CD4-positive, alpha-beta T cell treated with Interleukin-4 for 4 hours (primary cell): ENCODE data around the gene CAPN5.
A peak's percentile ranks its signal among the peaks of the same experiment; 100 is the strongest.

Experiments
- DNase-seq: peaks from one replicate; pipeline ENCODE4 v3.0.0-alpha.2; 2020

The CAPN5 gene

DNA sequence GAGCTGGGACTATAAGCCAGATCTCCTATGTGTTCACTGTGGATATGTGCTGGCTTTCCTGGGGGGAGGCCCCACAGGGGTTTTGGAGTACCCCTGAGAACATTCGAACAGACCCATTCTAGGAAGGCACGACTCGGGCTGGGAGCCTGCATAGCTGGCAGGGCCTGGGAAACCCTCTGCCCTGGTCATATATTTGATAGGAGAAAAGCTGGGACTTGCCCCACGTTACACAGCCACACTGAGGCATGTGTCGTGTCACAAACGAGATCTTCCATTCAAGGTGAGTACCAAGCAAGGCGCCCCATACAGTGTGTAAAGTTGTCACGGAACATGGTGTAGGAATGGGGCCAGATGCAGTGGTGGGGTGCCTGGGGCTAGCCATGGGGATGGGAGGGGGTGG lies 72.4 kb downstream of the CAPN5 start:
- DNase-seq = no peak

GRCh38 chr11:77140231-77140851 lies 73.6 kb downstream of the CAPN5 start:
- DNase-seq = no peak

DNA sequence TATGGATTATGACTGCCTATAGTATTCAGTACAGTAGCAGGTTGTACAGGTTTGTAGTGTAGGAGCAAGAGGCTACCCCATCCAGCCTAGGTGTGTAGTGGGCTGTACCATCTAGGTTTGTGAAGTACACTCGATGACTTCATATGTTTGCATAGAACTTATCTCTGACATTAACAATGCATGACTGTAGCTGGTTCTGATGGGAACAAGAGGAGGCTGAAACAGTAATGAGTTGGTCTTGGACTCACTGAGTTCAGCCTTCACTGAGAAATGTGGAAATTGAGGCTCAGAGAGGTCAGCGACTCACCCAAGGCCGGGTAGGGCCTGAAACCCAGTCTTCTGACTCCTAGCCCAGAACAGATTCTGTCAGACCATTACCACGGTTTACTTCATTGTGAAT lies 74.3 kb downstream of the CAPN5 start:
- DNase-seq = no peak

DNA sequence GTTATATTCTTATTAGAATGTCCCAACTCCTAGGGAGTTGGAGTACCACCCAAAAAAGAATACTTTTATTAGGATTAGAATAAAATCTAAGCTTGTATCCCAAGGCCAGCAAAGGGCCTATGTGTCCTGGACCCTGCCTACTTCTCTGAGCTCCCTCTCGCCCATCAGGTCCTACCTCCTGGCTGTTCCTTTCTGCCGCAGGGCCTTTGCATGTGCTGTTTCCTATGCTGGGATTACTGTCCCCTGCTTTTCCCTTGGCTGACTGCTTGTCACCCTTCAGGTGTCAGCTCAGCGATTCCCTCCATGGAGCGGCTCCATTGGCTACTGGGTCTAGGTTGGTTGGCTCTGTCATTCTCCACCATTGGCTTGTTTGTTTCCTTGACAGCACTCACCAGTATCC lies 74.7 kb downstream of the CAPN5 start:
- DNase-seq = no peak

DNA sequence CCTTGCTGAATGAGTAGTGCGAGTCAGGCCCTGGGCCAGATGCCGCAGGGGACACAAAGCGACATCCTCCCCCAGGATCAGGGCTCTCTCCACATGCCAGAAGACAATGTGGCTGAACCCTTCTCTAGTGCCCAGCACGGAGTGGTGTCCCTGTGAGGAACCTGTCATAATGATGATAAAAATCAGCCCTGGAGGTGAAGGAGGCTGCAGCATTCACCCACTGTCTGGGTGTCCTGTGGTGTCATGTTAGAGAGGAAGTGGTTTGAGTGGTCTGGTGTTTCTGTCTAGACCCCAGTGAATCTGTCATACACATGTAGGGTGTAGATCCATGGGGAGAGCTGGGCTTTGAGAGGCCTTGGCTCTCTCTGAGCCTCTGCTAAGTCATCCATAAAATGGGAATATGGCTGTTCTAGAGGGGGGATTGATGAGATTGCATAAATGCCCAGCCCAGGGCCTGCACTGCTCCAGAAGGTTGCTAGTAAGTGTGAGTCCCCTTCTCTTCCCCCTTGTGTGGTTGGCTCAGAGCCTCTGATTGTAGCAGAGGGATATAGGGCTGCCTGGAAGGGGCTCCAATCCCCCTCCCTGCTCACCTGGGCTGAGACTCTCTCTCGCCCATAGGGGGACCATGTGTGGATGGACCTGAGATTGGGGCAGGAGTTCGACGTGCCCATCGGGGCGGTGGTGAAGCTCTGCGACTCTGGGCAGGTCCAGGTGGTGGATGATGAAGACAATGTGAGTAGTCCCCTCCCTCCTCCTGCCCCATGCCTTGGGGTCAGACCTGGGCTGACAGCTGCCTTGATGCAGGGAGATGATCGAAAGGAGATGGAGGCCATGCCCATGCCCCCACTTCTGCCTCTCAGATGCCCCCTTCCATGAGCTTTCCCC lies 75.6 kb downstream of the CAPN5 start:
- DNase-seq = peak; percentile 8

- no peak for DNase-seq
These were observed 76.7 kb downstream of the CAPN5 start for GRCh38 chr11:77143405-77144020.

DNA sequence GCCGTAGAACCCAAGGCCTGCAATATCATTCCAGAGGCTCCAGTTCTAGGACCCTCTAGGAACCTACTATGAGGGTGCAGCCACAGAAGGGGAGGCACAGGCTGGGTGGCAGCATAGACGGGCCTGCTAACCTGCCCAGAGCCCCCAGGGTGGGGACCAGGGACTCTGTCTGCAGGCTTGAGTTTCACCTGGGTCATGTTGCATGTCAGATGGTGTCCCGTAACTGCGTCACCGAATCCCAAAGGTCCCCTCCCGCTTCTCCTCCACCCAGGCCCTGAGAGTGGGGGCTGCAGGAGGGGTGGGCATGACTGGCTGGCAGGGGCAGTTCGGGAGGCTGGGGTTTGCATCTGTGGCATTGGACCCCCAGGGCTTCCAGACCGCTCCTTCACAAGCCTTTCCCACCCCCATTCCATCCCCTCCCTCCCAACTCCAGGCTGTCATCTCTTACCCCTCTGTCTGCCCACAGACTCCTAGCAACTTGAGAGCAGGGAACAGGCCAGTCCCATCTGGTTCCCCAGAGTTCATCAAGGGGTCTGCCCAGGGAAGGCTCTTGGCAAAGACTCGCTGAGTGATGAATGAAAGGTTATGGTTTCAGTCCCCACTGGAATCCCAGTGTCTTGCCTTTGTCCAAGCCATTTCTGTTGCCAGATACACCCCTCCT lies 77.6 kb downstream of the CAPN5 start:
- DNase-seq = no peak

DNA sequence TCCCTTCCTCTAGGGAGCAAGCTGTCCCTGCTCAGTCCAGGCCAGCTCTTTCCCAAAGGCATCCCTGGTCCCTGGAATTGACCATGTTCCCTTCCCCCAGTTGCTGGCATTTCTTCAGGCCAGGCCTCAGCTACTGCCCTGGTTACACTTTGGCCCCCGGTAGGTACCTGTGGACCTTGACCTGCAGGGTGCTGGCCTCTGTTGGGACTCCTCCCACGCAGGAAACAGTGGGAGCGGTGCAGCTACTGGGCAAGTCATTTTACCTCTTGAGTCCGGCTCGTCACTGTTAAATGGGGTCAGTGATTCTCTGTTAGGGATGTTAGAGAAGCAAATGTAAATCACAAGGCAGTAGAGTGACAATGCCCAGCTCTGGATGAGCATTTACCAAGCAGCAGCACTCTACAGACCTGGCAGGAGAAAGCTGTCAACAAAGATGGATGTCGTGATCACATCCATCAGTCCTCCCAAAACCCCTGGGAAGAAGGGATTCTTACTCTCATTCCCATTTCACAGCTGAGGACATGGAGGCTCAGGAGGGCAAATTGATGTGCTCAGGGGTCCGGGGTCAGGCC lies 78.2 kb downstream of the CAPN5 start:
- DNase-seq = no peak

- DNase-seq = no peak
These were observed 79.7 kb downstream of the CAPN5 start for GRCh38 chr11:77146261-77147035.

DNA sequence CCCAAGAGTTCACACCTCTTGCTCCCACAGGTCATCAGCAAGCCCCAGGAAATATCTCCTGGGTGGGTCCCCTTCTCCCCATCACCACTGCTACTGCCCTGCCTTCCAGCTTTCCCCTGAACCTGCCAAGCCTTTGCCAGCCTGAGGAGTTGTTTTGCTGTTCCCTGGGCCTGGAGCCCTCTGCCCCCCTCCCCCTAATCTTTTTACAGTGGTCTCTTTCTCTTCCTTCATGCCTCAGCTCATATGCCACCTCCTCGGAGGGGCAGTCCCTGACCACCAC lies 80.2 kb downstream of the CAPN5 start:
- DNase-seq = no peak

DNA sequence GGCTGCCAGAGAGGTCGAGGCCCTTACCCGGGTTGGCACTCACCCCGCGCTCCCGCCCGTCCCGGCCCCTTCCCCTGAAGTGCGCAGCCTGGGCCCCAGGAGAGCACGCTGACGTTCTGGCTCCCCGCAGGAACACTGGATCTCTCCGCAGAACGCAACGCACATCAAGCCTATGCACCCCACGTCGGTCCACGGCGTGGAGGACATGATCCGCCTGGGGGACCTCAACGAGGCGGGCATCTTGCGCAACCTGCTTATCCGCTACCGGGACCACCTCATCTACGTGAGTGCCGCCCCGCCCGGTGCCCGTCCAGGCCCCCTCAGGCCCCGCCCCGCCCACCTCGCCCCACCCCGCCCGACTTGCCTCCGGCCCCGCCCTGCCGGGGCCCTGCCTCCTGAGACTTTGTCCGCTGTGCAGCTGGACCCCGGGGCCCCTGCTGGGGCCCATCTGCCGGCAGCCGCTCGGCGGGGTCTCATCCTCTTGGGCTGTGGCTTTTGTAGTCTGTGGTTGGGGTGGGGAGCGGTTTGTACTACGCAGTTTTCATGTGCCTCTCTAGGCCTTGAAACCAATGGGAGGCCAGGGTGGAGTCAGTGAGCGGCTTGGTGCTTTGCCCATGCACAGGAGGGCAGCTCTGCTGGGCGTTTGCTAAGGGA lies 81.0 kb downstream of the CAPN5 start:
- DNase-seq = peak; percentile 30

- no peak for DNase-seq
These were observed 82.4 kb downstream of the CAPN5 start for GRCh38 chr11:77148963-77149715.

GRCh38 chr11:77149716-77150392 lies 83.1 kb downstream of the CAPN5 start:
- DNase-seq = no peak

DNA sequence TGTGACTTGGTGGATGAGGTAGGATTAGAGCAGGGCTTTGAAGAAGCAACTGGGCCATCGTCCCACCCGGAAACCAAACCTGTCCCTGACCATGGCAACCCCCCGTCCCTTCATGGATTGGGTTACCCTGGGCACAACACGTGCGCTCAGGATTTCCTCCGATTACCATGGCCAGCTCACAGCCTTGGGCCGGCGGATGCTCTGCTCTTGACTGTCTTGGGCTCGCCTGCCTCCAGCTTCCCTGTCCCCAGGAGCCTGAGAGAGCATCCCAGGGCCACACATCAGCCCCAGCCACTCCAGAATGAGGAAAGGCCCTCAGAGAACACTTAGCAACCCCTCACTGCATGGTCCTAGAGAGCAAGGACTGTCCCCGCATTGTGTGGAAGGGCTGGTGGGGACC lies 84.1 kb downstream of the CAPN5 start:
- no peak for DNase-seq

DNA sequence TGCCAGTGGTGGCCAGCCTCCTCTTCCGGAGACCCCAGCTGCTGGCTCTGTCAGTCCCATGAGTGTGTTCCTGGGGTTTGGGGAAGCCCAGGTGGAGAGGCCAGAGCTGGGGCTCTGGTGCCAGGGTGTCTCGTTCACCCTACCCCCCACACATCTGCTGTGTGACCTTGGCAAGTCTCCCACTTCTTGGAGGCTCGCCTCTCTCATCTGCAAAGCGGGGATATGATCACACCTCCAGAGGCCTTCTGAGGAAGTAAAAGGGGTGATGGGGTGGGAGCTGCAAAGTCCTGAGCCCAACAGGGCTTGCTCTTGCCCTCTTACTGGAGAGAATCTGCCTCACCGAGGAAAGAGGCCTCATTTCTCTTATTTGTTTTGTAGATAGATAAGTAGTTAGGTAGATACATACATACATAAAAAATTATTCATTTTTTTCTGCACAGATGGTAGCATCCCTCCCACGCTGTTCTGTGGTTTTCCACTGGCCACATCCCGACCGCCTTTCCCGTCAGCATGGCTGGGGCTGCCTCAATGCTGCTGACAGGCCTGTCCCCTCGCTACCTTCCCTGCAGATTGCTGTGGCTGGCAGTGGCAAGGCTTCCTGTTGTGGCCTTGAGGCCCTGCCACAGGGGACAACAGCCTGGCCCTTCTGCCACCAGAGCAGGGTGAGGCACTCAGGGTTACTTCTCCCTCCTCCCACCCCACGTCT lies 85.2 kb downstream of the CAPN5 start:
- peak; percentile 34 for DNase-seq

- no peak for DNase-seq
These were observed 86.1 kb downstream of the CAPN5 start for GRCh38 chr11:77152846-77153245.

GRCh38 chr11:77153276-77154185 lies 86.8 kb downstream of the CAPN5 start:
- DNase-seq = no peak

DNA sequence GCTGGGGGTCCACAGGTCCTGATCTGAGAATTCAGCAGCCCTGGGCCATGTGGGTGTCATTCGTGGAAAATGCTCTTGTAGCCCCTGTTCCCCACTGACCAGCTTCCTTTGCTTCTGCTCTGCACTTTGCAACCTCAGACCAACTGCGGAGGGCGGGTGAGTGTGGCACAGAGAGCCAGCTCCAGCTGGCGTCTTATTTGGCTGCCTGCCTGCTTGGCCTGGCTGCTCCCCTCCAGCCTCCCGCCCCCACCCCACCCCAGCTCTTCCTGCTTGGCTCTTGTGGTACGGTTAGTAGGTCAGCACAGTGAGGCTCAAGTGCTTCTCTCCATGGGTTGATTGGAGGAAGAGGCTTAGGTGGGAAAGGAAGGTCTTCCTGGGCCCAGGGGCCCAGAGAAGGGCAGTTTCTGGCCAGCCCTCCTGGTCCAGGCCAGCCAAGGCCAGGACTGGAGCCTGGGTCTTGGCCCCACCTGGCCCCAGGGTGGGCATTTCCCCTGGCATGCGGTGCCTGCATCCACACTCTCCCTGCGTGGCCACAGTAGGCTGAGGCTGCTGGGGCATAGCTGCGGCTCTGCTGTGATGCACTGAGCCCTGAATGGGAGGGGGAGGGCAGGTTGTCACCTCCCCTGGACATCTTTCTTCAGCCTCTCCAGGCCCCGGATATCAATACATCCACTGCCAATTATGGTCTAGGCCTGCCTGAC lies 87.8 kb downstream of the CAPN5 start:
- DNase-seq = no peak
